Suprapubic skin (tissue), 3 donors: ENCODE measurements around the gene NOP56.

Source experiments
- POLR2A ChIP-seq, 2 donors: fragments of 450-650 bp; IDR thresholded peaks; one replicate each; pipeline ENCODE4 v1.6.1; 2017; ENCODE audit warnings: antibody characterized with exemption in 2 of 2, mild to moderate bottlenecking in 2 of 2, moderate library complexity in 2 of 2
- TF ChIP-seq, protein P1 (sequence below), 2 donors: fragments of 200-600 bp in 1 of 2; fragments of 450-650 bp in 1 of 2; sonication (generic) in 1 of 2; IDR thresholded peaks; one replicate each; pipeline ENCODE4 v1.5.1; 2016 to 2019; ENCODE audit warnings: antibody characterized with exemption in 2 of 2, mild to moderate bottlenecking in 1 of 2, moderate library complexity in 1 of 2

DNA sequence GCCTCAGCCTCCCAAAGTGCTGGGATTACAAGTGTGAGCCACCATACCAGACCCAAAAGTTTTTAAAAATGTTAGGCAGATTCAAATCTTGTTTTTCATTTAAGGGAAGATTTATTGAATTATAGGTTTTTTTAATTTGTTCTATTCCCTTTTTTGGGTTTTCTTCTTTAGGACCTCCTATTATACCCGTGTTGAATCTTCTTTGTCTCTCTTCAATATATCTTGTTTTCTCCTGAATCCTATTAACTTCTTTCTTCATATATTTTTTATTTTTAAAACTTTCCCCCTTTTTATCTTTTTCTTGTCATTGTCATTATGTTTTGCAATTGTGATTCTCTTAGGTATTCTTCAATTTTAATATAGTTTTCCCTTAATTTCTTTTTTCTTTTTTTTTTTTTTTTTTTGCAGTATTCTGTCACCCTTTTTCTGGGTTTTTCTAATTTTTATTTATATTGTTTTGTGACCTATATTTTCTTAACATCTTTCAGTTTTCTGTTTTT is 45.9 kb upstream of the NOP56 start:
- TF ChIP-seq, protein P1, sequence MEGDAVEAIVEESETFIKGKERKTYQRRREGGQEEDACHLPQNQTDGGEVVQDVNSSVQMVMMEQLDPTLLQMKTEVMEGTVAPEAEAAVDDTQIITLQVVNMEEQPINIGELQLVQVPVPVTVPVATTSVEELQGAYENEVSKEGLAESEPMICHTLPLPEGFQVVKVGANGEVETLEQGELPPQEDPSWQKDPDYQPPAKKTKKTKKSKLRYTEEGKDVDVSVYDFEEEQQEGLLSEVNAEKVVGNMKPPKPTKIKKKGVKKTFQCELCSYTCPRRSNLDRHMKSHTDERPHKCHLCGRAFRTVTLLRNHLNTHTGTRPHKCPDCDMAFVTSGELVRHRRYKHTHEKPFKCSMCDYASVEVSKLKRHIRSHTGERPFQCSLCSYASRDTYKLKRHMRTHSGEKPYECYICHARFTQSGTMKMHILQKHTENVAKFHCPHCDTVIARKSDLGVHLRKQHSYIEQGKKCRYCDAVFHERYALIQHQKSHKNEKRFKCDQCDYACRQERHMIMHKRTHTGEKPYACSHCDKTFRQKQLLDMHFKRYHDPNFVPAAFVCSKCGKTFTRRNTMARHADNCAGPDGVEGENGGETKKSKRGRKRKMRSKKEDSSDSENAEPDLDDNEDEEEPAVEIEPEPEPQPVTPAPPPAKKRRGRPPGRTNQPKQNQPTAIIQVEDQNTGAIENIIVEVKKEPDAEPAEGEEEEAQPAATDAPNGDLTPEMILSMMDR (IDR thresholded peaks at IDR 0.05) = no peak
- TF ChIP-seq POLR2A (IDR thresholded peaks at IDR 0.05) = no peak
